BE2C (cell line): ENCODE data around the gene GLS.

Experiments used
- DNase-seq: peaks from one replicate; pipeline ENCODE4 v3.0.0-alpha.2; 2020
- H3K27me3 ChIP-seq: fragments of 250-450 bp; sonication (Bioruptor Pico); 2 replicates; pipeline ENCODE4 v1.5.1; 2020; ENCODE audit warnings: mild to moderate bottlenecking
- H3K36me3 ChIP-seq: fragments of 250-450 bp; sonication (Bioruptor Pico); 2 replicates; pipeline ENCODE4 v1.5.1; 2020; ENCODE audit warnings: mild to moderate bottlenecking
- H3K4me1 ChIP-seq: fragments of 250-450 bp; sonication (Bioruptor Pico); 2 replicates; pipeline ENCODE4 v1.5.1; 2020
- H3K4me3 ChIP-seq: 2 replicates; pipeline ENCODE4 v1.5.1; 2011; ENCODE audit warnings: low read depth, low read length
- H3K9me3 ChIP-seq: fragments of 250-450 bp; sonication (Bioruptor Pico); 2 replicates; pipeline ENCODE4 v1.5.1; 2020
- CTCF ChIP-seq: IDR thresholded peaks from 2 replicates; pipeline ENCODE4 v1.5.1; 2012; ENCODE audit warnings: mild to moderate bottlenecking, low read depth, low read length

GLS gene

GRCh38 chr2:190961918-190962487 lies 81.4 kb downstream of the GLS start:
- peaks cover 10% of the 10 kb centered on the region; the same call in 1 of the 2 replicates for H3K36me3 ChIP-seq
- no peaks in the 10 kb centered on the region for H3K9me3 ChIP-seq
- no peaks in the 10 kb centered on the region for H3K4me1 ChIP-seq
- DNase-seq = no peak
- H3K4me3 ChIP-seq = no peak overlapping the region
- no peak for TF ChIP-seq CTCF
- H3K27me3 ChIP-seq = no peaks in the 10 kb centered on the region

- DNase-seq = no peak
- H3K36me3 ChIP-seq = peaks cover 10% of the 10 kb centered on the region; the same call in 1 of the 2 replicates
- no peak overlapping the region for H3K4me3 ChIP-seq
- H3K9me3 ChIP-seq = no peaks in the 10 kb centered on the region
- no peaks in the 10 kb centered on the region for H3K27me3 ChIP-seq
- no peak for TF ChIP-seq CTCF
- H3K4me1 ChIP-seq = no peaks in the 10 kb centered on the region
Observed at GRCh38 chr2:190963088-190963487, 82.5 kb downstream of the GLS start.

- TF ChIP-seq CTCF = no peak
- Histone ChIP-seq H3K27me3 (no peaks in the 10 kb centered on the region), H3K9me3 (no peaks in the 10 kb centered on the region), H3K4me1 (no peaks in the 10 kb centered on the region), H3K4me3 (no peak overlapping the region), H3K36me3 (peaks cover 12% of the 10 kb centered on the region; the same call in 1 of the 2 replicates)
- no peak for DNase-seq
Observed at GRCh38 chr2:190964170-190964795, 83.7 kb downstream of the GLS start.

GRCh38 chr2:190965580-190966222 lies 85.1 kb downstream of the GLS start:
- H3K9me3 ChIP-seq = no peaks in the 10 kb centered on the region
- TF ChIP-seq CTCF = no peak
- H3K27me3 ChIP-seq = no peaks in the 10 kb centered on the region
- no peaks in the 10 kb centered on the region for H3K4me1 ChIP-seq
- no peak for DNase-seq
- H3K36me3 ChIP-seq = peaks cover 12% of the 10 kb centered on the region; the same call in 1 of the 2 replicates
- no peak overlapping the region for H3K4me3 ChIP-seq

- Histone ChIP-seq H3K27me3 (no peaks in the 10 kb centered on the region), H3K4me3 (no peak overlapping the region), H3K4me1 (no peaks in the 10 kb centered on the region), H3K36me3 (peaks cover 31% of the 10 kb centered on the region), H3K9me3 (no peaks in the 10 kb centered on the region)
- TF ChIP-seq CTCF = no peak
- DNase-seq = no peak
Observed at GRCh38 chr2:190968522-190968921, 87.9 kb downstream of the GLS start.

- peaks cover 5% of the 10 kb centered on the region; the same call in 1 of the 2 replicates for H3K4me1 ChIP-seq
- peaks cover 46% of the 10 kb centered on the region for H3K36me3 ChIP-seq
- no peak for TF ChIP-seq CTCF
Observed at GRCh38 chr2:190970160-190970559, 89.5 kb downstream of the GLS start.

More at GRCh38 chr2:190970160-190970559, 89.5 kb downstream of the GLS start:
- Histone ChIP-seq H3K27me3 (no peaks in the 10 kb centered on the region), H3K9me3 (no peaks in the 10 kb centered on the region), H3K4me3 (no peak overlapping the region)
- DNase-seq = no peak
